ES-I3 (cell line): ENCODE data around the gene WDR37.

Experiments
- H3K36me3 ChIP-seq: 2 replicates; pipeline ENCODE4 v1.6.1; 2013; ENCODE audit warnings: mild to moderate bottlenecking, low read length, control low read depth, moderate library complexity; ENCODE audit not compliant: insufficient read depth
- H3K4me1 ChIP-seq: 2 replicates; pipeline ENCODE4 v1.6.1; 2013; ENCODE audit warnings: mild to moderate bottlenecking, control low read depth, low read length; ENCODE audit not compliant: insufficient read depth
- H3K9ac ChIP-seq: 2 replicates; pipeline ENCODE4 v1.6.1; 2013; ENCODE audit warnings: low read depth, mild to moderate bottlenecking, low read length, moderate library complexity
- H3K9me3 ChIP-seq: 2 replicates; pipeline ENCODE4 v1.6.1; 2013; ENCODE audit warnings: mild to moderate bottlenecking, low read length, moderate library complexity; ENCODE audit not compliant: control insufficient read depth, insufficient read depth

Gene WDR37

GRCh38 chr10:1070919-1071318 lies 14.7 kb downstream of the WDR37 start:
- Histone ChIP-seq H3K4me1 (peaks cover 4% of the 10 kb centered on the region), H3K36me3 (peaks cover 7% of the 10 kb centered on the region), H3K9ac (no peak overlapping the region)

DNA sequence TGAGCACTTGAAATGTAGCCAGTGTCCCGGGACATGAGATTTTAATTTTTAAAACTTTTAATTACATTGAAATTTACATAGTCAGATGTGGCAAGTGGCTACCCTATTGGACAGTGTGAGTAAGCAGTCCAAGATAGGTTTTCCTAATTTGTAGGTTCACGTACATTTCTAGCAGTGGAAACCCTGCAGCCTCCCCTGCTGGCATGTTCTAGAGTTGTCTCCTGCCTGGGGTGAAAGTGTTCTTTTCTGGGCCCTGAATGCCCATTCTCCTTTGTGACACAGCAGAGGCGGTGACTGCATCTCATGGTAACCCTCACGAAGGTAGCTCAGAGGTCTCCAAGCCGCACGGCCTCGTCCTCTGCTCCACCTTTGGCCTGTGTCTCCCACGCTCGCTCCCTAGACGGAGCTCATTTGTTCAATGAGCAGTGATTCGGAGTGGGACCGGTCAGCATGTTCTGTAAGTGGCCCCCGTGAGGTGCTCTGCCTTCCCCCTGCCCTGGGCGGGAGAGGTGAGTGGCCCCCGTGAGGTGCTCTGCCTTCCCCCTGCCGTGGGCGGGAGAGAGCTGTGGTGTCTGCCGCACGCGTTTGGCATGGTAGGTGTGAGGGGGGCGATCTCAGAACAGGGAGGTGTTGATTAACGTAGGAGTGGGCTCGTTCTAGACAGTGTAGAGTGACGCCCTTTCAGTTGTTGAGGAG lies 18.0 kb downstream of the WDR37 start:
- peaks cover 7% of the 10 kb centered on the region for H3K36me3 ChIP-seq
- H3K9ac ChIP-seq = no peak overlapping the region
- H3K4me1 ChIP-seq = peaks cover 4% of the 10 kb centered on the region
- H3K9me3 ChIP-seq = no peaks in the 10 kb centered on the region

More at GRCh38 chr10:1070919-1071318, 14.7 kb downstream of the WDR37 start:
- H3K9me3 ChIP-seq = no peaks in the 10 kb centered on the region

GRCh38 chr10:1074748-1075308 lies 18.6 kb downstream of the WDR37 start:
- H3K9me3 ChIP-seq = no peaks in the 10 kb centered on the region
- peaks cover 7% of the 10 kb centered on the region for H3K36me3 ChIP-seq
- no peak overlapping the region for H3K9ac ChIP-seq
- H3K4me1 ChIP-seq = peaks cover 4% of the 10 kb centered on the region

GRCh38 chr10:1078668-1079067 lies 22.5 kb downstream of the WDR37 start:
- Histone ChIP-seq H3K9ac (no peak overlapping the region), H3K9me3 (no peaks in the 10 kb centered on the region), H3K4me1 (no peaks in the 10 kb centered on the region), H3K36me3 (peaks cover 13% of the 10 kb centered on the region)

DNA sequence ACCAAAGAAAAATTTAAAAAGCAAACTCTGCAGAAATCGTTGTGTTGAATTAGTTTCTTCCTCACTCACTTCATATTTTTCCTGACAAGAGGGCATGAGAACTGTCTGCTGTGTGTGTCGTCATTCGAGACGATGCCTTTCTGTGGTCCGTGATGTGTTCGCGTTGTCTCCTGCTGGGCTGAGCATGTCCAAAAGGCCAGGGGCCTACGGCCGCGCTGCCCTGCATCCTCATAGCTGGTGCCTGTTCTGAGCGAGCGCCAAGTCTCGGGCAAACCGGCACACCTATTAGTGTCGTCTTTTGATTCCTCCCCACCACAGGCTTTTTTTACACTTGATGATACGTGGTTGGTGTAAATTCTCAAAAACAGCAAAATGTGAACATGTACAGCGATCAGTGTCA lies 27.4 kb downstream of the WDR37 start:
- Histone ChIP-seq H3K9me3 (no peaks in the 10 kb centered on the region), H3K4me1 (no peaks in the 10 kb centered on the region), H3K9ac (no peak overlapping the region), H3K36me3 (peaks cover 19% of the 10 kb centered on the region)

DNA sequence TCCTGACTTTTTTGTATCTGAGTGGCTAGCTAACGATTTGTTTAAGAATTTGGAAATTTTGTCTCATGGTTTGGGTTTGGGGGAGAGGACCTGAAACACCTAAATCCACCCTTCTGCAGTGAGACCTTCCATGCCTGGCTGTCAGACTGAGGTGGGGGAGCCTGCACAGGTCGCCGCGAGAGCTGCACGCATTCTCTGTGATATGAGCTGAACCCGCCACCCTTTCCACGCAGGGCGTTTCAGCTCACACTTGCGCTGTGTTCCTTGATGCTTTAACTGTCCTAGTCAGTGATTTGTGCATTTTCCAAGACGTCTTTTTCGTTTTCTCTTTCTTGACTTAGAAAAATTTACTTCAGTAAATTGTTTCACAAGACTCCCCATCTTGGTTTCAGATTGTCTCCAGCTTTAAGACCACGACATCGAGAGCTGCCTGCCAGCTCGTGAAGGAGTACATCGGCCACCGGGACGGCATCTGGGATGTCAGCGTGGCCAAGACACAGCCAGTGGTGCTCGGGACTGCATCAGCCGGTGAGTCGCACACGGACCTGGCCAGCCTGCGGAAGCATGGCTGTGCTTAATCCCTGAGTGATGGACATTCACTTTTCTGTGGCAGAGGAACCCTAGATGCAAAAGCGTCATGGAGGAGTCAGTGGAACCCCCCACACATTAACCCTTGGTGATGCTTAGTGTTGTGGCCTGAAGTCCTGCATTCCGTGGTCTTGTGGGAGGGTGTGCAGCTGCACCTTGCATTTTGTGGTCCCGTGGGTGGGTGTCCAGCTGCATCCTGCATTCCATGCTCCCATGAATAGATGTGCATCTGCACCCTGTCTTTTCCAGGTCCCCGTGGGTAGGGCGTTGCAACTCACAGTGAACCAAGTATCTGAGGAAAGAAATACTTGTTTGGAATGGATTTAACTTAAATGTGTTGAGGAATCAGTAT lies 28.1 kb downstream of the WDR37 start:
- Histone ChIP-seq H3K9ac (no peak overlapping the region), H3K36me3 (peaks cover 19% of the 10 kb centered on the region), H3K9me3 (no peaks in the 10 kb centered on the region), H3K4me1 (no peaks in the 10 kb centered on the region)

- no peak overlapping the region for H3K9ac ChIP-seq
- H3K9me3 ChIP-seq = no peaks in the 10 kb centered on the region
- H3K36me3 ChIP-seq = peaks cover 15% of the 10 kb centered on the region
- H3K4me1 ChIP-seq = no peaks in the 10 kb centered on the region
These were observed 29.1 kb downstream of the WDR37 start for GRCh38 chr10:1085258-1085657.

- Histone ChIP-seq H3K9ac (no peak overlapping the region), H3K36me3 (peaks cover 13% of the 10 kb centered on the region), H3K4me1 (no peaks in the 10 kb centered on the region), H3K9me3 (no peaks in the 10 kb centered on the region)
These were observed 30.6 kb downstream of the WDR37 start for GRCh38 chr10:1086787-1087186.

- Histone ChIP-seq H3K36me3 (peaks cover 10% of the 10 kb centered on the region), H3K9me3 (no peaks in the 10 kb centered on the region)
These were observed 33.0 kb downstream of the WDR37 start for GRCh38 chr10:1089017-1089689.

GRCh38 chr10:1090696-1091095 lies 34.5 kb downstream of the WDR37 start:
- H3K36me3 ChIP-seq = peaks cover 6% of the 10 kb centered on the region
- H3K9me3 ChIP-seq = no peaks in the 10 kb centered on the region

More at GRCh38 chr10:1089017-1089689, 33.0 kb downstream of the WDR37 start:
- Histone ChIP-seq H3K4me1 (no peaks in the 10 kb centered on the region), H3K9ac (no peak overlapping the region)

DNA sequence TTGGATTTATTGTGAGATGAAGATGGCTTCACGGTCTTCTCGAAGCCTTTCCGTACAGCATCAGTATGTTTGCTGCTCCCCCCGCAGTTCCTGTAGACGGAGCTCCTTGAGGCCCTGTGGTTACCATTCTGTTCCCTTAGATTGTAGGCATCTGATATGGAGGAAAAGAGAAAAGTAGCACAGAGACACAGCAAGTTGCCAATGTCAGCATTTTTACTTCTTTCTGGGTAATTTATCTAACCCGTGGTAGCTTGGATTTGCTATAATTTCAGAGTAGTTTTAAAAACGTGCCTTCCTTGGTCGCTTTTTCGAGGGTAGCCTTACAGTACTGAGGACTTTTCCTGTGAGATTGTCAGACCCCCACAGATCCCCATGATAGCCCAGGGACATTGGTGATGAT lies 37.5 kb downstream of the WDR37 start:
- Histone ChIP-seq H3K9me3 (no peaks in the 10 kb centered on the region), H3K36me3 (peaks cover 11% of the 10 kb centered on the region), H3K4me1 (no peaks in the 10 kb centered on the region), H3K9ac (no peak overlapping the region)

More at GRCh38 chr10:1090696-1091095, 34.5 kb downstream of the WDR37 start:
- H3K4me1 ChIP-seq = no peaks in the 10 kb centered on the region
- no peak overlapping the region for H3K9ac ChIP-seq

GRCh38 chr10:1094112-1095057 lies 38.2 kb downstream of the WDR37 start:
- H3K4me1 ChIP-seq = no peaks in the 10 kb centered on the region
- no peaks in the 10 kb centered on the region for H3K9me3 ChIP-seq
- peaks cover 12% of the 10 kb centered on the region; the same call in 1 of the 2 replicates for H3K36me3 ChIP-seq
- H3K9ac ChIP-seq = no peak overlapping the region

DNA sequence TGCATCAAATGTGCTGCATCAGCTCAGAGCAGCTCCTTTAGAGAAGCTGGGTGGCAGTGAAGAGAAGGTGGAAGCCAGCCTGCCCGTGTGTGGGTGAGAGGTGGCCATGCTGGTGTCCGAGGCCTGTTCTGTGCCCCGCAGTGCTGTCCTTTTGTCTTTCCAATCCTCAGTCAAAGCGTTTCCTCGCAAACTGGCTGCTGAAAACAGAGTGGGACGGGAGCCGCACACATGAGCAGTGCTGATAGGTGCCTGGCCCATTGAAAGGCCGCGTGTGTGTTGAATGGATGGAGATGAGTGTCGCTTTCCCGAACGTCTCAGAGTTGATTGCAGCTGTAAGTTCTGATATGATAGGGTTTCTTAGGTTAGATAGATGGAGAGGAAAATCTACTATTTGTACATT lies 39.3 kb downstream of the WDR37 start:
- H3K36me3 ChIP-seq = peaks cover 12% of the 10 kb centered on the region; the same call in 1 of the 2 replicates
- no peaks in the 10 kb centered on the region for H3K9me3 ChIP-seq
- no peak overlapping the region for H3K9ac ChIP-seq
- no peaks in the 10 kb centered on the region for H3K4me1 ChIP-seq
